Colonic mucosa (tissue), 4 donors: ENCODE data around the gene PIP5K1C. TPM values are rescaled to one million over a fixed set of nuclear protein-coding genes. Genes with fewer than 3 reads are reported as not detected.

Experiments used
- DNase-seq: peaks from one replicate; pipeline ENCODE4 v3.0.0-alpha.2; 2020
- H3K27ac ChIP-seq: fragments of 200-600 bp; one replicate; pipeline ENCODE4 v1.8.0; 2021
- H3K27me3 ChIP-seq: fragments of 200-600 bp; one replicate; pipeline ENCODE4 v1.8.0; 2021
- H3K36me3 ChIP-seq: fragments of 200-600 bp; one replicate; pipeline ENCODE4 v1.8.0; 2021
- H3K4me1 ChIP-seq: fragments of 200-600 bp; one replicate; pipeline ENCODE4 v1.8.0; 2021; ENCODE audit warnings: mild to moderate bottlenecking
- H3K4me3 ChIP-seq: fragments of 200-600 bp; one replicate; pipeline ENCODE4 v1.8.0; 2021
- H3K9ac ChIP-seq, 2 donors: one replicate each; pipeline ENCODE4 v1.7.0; 2013; ENCODE audit warnings: control low read depth in 2 of 2, low read depth in 2 of 2, low read length in 2 of 2
- H3K9me3 ChIP-seq: fragments of 200-600 bp; one replicate; pipeline ENCODE4 v1.8.0; 2021
- CTCF ChIP-seq: fragments of 200-600 bp; IDR thresholded peaks from one replicate; pipeline ENCODE4 v1.8.0; 2022; ENCODE audit warnings: antibody characterized with exemption, mild to moderate bottlenecking
- intact Hi-C: fragments of 100-400 bp; cut with DNase I; formaldehyde crosslinking; loops from one replicate; pipeline ENCODE4 v1.14.1; 2022
- total RNA-seq, 2 donors: library from RNA; stranded (reverse); fragmentation: NEBNext Ultra II Directional in 1 of 2; extraction: Animal tissue kit (Norgen Biotek cat#: 25700) in 1 of 2; gene quantifications; one replicate each; pipeline ENCODE4 v1.2.1, GENCODE V29; 2021
- donor health status: healthy.
- donor health status: DM: no; HTN: no; CAD: no.
- donor health status: DM: no; HTN: no; CAD: no.

The PIP5K1C gene
- total RNA-seq, 2 donors from 2014 or later = 22.8 to 31.2 TPM

DNA sequence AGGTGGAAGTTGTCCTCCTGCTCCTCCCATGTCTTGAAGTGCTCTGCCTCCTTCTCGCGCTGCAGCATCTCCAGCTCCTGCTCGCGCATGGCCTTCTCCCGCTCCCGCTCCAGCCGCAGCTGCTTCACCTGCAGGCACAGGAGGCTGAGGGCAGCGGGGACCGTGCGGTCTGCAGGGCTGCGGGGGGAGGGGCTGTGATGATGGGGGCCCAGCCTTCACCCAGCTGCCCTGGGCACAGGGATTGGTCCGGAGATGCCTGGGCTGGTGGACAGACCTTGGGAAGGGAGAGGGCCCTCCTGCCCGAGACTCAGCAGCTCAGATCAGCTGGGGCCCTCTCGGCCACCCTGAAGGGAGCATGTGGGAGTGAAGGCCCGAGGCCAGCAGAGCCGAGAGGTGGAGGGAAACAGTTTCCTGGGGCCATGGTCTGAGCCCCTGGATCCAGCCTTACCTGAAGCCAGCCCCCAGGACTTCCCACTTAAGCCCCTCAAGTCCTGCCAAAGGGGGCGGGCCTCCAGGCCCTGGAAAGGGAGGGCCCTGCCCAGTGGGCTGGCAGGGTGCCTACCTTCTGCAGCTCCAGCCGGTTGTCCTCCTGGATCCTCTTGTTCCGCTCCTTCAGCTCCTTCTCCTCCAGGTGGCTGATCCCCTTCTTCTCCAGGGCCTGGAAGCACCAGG, 80.0 kb downstream of the PIP5K1C start:
- H3K9ac ChIP-seq = no peak overlapping the region
- TF ChIP-seq CTCF = no peak
- H3K27me3 ChIP-seq = no peaks in the 10 kb centered on the region
- no peak overlapping the region for H3K4me3 ChIP-seq
- H3K36me3 ChIP-seq = no peaks in the 10 kb centered on the region
- no peak for DNase-seq
- H3K27ac ChIP-seq = no peak overlapping the region
- intact Hi-C loops = no loop called here
- peaks cover 4% of the 10 kb centered on the region for H3K4me1 ChIP-seq
- H3K9me3 ChIP-seq = no peaks in the 10 kb centered on the region

DNA sequence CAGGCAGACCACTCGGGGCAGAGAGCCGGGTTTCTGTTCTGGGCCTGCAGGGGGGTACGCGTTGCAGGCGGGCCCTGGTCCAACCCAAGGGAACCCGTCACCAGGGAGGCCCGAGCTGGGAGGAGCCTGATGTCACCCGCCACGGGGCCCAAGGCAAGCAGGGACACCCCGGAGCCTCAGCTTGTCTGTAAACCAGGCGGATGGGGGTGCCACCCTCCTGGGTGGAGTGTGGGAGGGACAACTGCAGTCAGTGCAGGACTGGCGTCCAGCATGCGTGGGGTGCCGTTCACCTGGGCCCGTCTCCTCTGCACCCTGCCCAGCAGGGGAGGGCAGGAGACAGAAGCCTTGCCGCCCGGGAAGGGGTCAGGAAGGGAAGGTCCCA, 80.6 kb downstream of the PIP5K1C start:
- no peak overlapping the region for H3K9ac ChIP-seq
- no peak for DNase-seq
- no peaks in the 10 kb centered on the region for H3K4me1 ChIP-seq
- H3K27ac ChIP-seq = no peak overlapping the region
- H3K4me3 ChIP-seq = no peak overlapping the region
- no peak for TF ChIP-seq CTCF
- no peaks in the 10 kb centered on the region for H3K27me3 ChIP-seq
- H3K36me3 ChIP-seq = no peaks in the 10 kb centered on the region
- no peaks in the 10 kb centered on the region for H3K9me3 ChIP-seq
- intact Hi-C loops = loop anchor here (2.0 kb wide), 1 partner anchor 75 kb away; no protein-coding TSS in a partner anchor

GRCh38 chr19:3618811-3619630, 81.2 kb downstream of the PIP5K1C start:
- Histone ChIP-seq H3K9me3 (no peaks in the 10 kb centered on the region), H3K27me3 (no peaks in the 10 kb centered on the region), H3K9ac (no peak overlapping the region), H3K4me3 (no peak overlapping the region), H3K27ac (no peak overlapping the region), H3K36me3 (no peaks in the 10 kb centered on the region), H3K4me1 (no peaks in the 10 kb centered on the region)
- intact Hi-C loops = loop anchor here (2.0 kb wide), 1 partner anchor 74 kb away; no protein-coding TSS in a partner anchor
- no peak for DNase-seq
- no peak for TF ChIP-seq CTCF

DNA sequence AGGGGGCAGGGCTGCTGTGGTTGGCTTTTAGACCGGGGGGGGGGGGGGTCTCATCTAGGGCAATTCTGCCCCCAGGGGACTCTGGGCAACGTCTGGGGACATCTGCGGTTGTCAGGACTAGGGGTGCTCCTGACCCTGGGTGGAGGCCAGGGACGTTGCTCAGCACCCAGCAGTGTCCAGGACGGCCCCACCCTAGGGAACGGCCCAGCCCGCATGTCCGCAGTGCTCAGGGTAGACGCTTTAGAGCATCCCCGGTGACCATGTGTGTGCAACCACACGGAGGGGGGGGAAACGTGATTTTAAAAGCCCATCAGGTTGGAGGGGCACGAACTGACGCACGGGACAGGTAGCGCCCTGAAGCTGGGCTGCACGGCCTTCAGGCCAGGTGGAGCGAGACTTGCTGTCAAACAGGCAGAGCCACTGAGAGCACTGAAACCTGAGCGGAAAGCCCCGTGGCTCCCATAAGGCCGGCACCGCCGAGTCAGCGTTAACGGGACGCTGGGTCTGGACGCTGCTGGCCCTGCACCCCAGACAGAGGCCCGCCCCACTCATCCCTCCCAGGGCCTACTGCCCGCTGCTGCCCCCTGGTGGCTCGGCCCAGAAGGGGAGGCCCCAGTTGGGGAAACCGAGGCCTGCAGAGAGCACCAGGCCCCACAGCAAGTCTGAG, 82.0 kb downstream of the PIP5K1C start:
- Histone ChIP-seq H3K27me3 (no peaks in the 10 kb centered on the region), H3K36me3 (no peaks in the 10 kb centered on the region), H3K9ac (no peak overlapping the region), H3K4me3 (no peak overlapping the region), H3K9me3 (no peaks in the 10 kb centered on the region), H3K27ac (no peak overlapping the region), H3K4me1 (no peaks in the 10 kb centered on the region)
- intact Hi-C loops = loop anchor here (2.0 kb wide), 1 partner anchor 73 kb away; no protein-coding TSS in a partner anchor
- peak; percentile 97 for TF ChIP-seq CTCF
- peak; percentile 75 for DNase-seq

DNA sequence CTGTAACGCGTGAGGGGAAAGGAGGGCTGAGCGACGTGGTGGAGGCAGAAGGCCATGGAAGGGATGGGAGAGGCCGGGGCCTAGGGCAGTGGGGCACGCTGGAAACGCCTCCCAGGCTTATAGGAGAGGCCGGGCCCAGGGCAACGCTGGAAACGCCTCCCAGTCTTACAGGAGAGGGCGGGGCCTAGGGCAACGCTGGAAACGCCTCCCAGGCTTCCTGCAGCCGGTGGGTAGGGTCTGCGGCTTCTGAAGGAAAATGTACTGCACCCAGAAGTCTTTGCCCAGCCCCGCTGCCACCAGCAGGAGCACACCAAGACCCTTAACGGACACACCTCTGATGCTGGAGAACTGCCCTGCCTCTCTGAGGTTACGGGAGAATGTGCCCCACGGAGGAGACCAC, 82.8 kb downstream of the PIP5K1C start:
- TF ChIP-seq CTCF = no peak
- no peak overlapping the region for H3K4me3 ChIP-seq
- H3K27me3 ChIP-seq = no peaks in the 10 kb centered on the region
- intact Hi-C loops = no loop called here
- no peaks in the 10 kb centered on the region for H3K4me1 ChIP-seq
- no peak for DNase-seq
- H3K9ac ChIP-seq = no peak overlapping the region
- H3K9me3 ChIP-seq = no peaks in the 10 kb centered on the region
- H3K36me3 ChIP-seq = no peaks in the 10 kb centered on the region
- no peak overlapping the region for H3K27ac ChIP-seq
